GM19240 (cell line): ENCODE results near the gene WDR91.
"Not testable (repeated sequence)": the region's sequence is repeated elsewhere in the genome, so short reads cannot be mapped to it uniquely, and the experiment has no call there.

Experiments
- DNase-seq: peaks from one replicate; pipeline ENCODE4 v3.0.0; 2011; ENCODE audit warnings: low spot score; ENCODE audit not compliant: insufficient read length

Gene WDR91

DNA sequence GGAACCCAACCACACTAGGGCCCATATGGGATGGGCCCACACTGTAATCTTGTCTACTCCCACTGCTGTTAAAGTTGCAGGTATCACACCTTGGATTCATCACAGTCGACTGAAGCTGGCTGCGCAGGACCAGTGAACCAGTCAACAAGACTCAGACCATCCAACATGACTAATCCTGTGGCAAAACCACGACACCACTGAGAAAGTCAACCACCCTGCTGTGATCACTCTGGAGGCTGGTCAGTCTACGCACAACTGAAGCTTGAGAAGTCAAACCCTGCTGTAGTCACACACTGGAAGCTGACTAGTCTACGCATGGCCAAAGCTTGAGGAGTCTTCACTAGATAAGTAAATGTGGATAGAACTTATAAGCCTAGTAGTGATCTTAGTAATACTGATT is 31.2 kb downstream of the WDR91 start:
- no peak for DNase-seq

DNA sequence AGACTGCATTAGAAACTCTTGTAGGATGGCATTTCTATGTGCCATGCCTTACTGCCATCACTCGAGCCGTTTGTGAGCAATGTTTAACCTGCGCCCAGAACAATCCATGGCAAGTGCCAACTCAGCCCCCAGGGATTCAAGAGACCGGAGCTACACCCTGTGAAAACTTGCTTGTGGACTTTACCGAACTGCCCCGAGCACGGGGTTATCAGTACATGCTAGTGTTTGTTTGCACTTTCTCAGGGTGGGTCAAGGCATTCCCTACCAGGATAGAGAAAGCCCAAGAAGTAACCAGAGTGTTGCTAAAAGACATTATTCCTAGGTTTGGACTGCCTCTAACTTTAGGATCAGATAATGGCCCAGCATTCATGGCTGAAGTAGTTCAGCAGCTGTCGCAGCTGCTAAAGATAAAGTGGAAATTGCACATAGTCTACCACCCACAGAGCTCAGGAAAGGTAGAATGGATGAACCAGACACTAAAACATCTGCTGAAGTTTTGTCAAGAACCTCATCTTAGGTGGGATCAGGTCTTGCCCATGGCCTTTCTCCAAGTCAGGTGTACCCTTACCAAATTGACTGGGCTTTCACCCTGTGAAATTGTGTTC is 31.9 kb downstream of the WDR91 start:
- no peak for DNase-seq

DNA sequence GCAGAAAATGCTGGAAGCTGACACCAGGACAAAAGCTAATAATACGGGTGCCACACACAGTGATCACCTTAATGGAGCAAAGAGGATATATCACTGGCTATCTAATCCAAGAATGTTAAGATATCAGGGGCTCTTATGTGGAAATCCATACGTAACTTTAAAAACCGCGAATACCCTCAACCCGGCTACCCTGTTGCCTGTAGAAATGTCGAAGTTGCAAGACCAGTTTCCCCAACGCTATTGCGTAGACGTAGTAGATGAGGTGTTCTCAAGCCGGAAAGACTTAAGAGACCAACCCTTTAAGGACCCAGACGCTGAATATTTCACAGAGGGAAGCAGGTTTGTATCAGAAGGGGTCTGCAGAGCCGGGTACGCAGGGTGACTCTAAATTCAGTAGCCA is 33.0 kb downstream of the WDR91 start:
- DNase-seq: no peak

DNA sequence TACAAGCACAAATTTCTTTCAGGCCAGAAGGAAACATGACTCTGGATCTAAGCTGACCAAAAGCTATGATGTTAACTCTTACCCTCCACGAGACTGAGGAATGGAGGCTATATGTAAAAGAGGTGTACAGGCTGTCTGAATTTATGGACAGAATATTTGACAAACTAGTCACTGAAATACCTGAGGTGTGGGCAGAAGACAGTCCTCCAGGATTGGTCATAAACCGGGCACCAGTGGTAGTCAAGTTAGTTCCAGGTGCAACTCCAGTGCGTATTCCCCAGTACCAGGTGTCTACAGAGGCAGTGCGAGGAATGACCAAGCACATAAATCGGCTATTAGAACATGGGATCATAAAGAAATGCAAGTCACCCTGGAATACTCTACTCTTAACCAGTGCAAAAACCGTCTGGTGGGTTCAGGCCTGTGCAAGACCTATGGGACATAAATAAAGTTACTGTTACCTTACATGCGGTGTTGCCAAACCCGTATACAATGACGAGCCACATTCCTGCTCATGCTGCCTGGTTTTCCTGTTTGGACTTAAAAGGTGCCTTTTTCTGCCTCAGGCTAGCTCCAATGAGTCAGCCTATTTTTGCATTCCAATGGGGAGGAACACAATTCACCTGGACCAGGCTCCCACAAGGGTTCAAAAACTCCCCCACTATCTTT is 34.2 kb downstream of the WDR91 start:
- no peak for DNase-seq

DNA sequence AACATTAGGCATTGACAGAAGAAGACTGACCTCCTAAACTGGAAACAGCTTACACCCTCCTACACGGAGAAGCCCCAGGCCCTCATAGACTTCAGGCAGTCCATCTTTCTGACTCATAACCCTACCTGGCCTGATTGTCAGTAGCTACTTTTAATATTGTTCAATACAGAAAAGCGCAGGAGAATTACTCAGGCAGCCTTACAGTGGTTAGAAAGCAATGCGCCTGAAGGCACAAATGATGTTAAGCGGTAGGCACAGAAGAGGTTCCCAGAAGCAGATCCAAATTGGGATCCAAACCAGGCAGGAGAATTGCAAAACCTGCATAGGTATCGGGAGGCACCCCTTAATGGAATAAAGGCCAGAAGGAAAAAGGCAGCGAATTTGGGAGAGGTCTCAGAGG is 35.4 kb downstream of the WDR91 start:
- no peak for DNase-seq

DNA sequence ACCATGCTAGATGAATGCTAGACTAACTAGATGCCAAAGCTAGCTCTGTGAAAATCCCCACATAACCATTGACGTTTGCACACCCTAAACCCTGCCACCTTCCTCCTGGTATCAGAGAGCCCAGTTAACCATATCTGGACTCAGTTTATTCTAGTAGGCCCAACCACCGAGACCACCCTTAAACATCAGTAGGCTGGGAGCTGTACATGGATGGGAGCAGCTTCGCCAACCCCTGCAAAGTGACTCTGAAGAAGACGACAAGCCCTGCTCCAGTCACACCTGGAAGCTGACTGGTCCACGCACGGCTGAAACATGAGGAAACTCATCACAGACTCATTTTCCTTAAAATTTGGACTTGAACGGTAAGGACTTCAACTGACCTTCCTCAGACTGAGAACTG is 36.4 kb downstream of the WDR91 start:
- DNase-seq: no peak

DNA sequence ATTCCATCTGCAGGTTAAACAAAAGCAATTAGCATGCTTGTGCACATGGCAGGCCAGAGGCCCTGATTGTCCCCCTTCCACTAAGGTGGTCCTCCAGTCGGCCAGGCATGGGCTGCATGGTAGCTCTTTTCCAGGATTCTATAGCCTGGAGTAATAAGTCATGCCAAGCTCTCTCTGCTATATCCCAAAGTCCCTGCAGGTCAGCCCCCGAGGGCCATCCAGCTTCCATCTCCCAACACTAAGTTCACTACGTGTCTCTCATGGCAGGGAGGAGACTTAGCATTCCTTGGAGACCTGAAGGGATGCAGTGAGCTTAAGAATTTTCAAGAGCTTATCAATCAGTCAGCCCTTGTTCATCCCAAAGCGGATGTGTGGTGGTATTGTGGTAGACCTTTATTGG is 37.4 kb downstream of the WDR91 start:
- not testable (repeated sequence) for DNase-seq

DNA sequence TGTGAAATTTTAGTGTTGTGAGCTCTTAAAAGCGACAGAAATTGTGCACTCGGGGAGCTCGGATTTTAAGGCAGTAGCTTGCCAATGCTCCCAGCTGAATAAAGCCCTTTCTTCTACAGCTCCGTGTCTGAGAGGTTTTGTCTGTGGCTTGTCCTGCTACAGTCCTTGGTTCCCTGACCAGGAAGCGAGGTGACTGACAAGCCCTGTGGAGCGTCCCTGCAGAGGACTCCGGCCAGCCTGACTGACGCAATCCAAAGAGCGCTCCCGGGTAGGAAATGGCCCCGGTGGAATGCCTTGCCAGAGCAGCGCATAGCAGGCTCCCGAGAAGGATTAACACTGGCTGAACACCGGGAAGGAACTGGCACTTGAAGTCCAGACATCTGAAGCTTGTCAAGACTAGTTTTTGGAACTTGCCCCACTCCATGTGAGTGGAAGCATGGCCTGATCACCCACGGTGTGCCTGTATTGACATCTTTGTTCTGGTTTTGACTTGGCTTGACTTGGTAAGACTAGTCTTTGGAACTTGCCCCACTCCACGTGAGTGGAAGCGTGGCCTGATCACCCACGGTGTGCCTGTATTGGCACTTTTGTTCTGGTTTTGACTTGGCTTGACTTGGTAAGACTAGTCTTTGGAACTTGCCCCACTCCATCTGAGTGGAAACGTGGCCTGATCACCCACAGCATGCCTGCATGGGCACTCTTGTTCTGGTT is 39.6 kb downstream of the WDR91 start:
- not testable (repeated sequence) for DNase-seq

DNA sequence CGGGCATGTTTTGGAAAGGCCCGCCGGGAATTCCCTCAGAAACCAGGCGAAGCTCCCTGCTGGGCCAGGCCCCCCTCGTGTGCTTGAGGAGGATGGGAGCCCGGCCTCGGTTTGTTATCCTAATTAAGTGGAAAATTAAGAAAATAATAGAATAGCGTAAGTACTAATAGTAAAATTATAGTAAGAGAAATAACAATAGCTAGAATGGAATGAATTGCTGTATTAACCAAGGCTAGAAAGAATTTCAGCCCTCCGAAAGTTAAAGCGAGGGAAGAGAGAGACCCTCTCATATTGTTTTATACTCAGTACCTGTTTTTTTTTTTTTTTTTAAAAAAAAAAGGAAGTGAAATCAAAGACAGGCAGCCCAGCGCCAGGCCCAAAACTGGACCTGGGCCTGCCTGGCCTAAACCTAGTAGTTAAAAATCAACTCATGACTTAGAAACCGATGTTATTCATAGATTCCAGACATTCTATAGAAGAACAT is 40.3 kb downstream of the WDR91 start:
- not testable (repeated sequence) for DNase-seq

DNA sequence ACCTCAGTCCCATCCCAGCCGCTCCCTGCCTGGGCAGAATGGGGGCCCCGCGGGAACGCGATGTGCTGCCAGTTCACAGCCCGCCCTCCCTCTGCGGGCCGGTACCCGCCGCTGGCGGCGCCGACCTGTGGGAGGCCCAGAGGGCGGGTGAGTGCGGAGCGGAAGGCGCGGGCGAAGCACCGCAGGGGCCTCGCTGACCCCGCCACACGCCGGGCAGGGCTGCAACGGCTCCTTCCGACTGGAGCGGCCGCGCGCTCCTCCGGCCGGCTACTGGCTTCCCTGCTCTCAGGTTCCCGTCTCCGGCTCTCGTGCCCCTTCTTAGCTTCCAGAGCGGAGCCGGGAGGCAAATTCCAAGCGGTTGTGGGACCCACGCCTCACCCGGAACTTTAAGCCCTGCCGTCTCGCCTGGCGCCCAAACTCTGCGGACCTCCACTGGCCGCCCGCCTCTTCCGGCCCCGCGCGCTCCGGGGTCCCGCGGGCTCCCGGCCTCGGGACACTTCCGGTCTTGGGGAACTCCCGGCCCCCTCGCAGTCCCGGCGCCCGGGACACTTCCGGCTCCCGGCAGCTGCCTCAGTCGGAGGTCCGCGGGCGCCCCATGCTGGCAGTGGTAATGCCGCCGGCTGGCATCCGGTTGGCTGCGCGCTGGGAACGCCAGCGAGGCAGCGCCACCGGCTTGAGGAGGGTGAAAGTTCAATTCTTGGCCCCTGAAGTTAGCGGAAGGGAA is 40.9 kb downstream of the WDR91 start, which contains the start of gene CYREN:
CYREN (minus strand) TSS at position 434 of the 724 bp plus-strand sequence. CDS start 1,785 bp downstream, outside the sequence.
- DNase-seq: peak; percentile 56

DNA sequence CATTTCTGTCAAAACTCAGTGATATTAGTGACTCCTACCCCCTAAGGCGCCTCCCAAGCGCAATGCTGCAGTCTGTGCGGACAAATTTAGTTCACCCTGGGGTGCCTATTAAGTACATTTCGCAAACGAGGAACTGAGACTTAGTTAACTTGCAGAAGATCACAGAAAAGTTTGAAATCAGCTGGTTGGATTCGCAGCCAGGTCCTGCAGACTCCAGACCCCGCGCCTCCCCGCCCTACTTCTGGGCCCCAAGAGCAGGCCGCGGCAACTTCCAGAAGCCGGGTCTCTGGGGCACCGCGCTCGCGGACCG is 41.4 kb downstream of the WDR91 start:
- DNase-seq: no peak

DNA sequence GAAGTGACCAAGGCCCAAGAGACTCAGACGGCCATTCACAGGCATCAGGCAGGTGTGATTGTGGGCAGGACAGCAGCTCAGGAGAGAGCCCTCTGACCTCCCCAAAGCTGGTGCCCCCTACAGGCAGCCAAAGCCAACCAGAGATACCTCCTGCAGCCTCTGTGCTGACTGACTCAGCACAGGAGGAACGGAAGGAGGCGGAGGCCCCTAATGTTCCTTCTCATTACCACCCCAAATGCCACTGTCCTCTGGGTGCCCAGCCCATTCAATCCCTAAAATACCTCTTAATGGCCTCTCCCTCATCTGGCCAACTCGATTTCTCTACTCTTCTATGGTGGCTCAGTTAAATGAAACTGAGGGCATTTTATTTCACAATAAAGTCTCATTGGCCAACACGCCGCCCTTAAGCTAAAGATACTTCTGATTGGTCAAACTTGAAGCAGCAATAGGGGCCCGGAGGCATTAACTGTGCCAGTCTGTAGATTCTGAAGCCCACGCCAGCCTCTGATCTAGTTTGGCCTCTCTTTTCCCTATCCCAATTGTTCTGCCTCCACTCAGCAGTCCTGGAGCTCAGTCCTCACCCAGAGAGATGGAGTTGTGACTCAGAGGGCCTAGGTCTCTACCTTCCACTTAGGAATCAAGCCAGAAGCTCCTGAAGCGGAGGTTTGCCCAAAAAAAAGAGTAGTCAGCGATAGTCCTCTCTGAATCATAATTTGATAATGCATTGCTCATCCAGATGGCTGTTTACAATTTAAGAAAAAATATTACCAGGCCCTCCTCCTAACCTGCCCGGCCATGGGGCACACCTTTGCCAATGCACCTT is 42.0 kb downstream of the WDR91 start:
- DNase-seq: peak; percentile 57

DNA sequence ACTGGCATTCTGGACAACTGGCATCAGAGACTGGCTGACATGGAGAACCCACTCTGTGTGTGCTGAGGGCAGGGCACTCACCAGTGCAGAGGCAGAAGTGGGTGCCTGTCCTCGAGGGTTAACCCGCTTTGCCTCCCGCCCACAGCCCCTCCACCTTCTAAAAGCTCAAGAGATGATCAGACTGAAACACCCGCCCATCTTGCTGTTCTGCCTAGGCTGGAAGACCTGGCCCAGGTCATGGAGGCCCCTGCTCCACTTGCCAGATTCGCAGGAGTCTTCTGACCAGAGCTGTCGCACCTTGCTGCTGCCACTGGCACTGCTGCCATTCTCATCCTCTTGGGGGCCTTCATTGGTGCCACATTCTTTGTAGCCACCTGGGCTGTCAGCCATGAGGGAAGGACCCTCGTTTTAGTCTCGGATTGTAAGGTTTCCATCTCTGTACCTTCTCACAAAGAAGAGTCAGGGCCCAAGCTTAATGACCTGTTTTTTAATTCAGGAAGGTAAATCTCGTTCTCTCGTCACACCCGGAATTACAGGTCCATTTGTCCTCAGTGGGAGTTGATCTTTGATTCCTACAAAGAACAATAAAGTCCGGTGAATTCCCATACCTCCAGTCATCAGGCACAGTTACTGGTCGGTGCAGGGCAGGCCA is 42.7 kb downstream of the WDR91 start:
- no peak for DNase-seq

DNA sequence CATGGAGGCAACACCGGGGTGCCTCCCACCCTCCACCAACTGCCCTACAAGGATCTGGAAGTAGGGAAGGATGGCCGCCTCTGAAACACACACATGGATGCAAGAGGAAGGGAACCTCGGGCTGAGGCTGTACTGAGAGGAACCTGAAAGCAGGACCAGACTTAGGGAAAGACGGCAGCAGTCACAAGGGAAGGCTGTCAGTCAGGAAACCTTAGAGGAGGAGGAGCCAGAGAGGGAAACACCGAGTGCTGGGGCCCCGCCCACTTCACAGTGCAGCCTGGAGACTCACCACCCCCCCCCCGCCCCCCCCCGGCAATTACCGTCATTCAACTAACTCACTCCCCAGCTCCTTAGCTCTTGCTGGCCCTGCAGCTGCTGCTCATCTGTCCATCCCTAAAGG is 43.3 kb downstream of the WDR91 start:
- DNase-seq: no peak

DNA sequence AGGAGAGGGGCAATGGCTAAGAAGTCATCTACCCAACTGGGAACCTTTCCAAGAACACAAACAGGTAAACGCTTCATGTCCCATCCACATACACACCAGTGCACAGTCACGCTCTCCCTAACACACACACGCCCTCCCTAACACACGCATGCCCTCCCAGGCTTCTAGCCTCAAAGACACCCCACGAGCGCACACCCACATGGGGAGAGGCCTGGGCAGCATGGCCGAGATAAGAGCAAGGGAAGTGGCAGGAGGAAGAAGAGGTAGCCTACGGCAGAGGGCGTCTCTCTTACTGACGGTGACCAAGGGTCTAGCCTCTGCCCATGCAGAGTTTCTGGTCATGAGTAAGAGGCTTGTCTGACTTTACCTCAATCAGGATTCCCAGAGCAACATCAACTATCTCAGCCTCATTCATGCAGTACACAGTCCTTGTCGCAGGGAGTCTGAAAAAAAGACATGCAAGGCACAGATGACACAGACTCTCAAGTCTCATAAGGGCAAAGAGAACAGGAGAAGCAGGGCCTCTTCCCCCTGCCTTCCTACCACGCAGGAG is 43.9 kb downstream of the WDR91 start:
- no peak for DNase-seq

DNA sequence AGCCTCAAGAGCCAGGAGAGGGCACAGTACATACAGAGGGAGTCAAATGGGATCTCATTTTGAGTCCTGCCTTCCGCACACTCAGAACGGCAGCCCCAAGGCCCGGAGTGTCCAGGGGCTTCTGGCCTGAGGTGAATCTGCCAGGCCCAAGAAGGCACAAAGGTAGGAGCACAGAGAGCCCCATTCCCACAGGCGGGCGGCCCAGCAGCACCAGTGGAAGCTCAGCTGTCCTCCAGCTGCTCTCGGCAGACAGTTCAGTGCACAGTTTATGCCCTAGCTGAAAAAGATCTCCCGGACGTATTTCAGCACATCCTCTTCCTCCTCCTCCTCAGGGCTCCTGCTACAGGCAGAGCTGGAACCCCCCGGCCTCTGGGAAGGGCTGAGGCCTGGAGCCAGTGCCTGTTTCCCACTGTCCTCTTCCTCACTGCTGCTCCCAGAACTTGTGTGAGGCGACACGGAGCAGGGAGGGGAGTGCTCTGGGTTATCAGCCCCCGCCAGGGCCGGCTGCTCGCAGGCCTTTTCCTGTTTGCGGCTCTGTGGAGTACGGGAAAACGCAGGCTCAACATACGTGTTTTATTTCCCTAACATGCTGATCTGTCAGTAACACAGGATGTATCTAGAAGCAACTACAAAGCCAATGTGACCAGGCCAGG is 44.9 kb downstream of the WDR91 start:
- no peak for DNase-seq

DNA sequence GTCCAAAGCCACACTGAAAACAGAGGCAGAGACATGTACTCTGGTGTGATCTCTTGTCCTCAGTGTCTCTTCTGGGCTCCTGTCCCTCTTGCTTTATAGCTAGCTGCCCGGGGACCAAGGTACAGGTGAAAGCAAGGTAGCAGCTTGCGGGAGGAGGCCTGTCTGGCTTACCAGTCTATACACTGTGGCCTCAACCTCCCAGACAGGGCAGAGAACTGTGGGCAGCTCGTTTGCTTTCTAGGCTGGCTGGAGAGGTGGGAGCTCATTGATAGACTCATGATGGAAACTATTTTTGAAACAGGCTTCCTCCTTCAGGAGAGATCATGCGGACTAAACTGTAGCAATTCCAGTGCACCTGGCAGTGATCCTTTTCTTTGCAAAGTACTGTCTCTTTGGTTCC is 45.5 kb downstream of the WDR91 start:
- DNase-seq: no peak

DNA sequence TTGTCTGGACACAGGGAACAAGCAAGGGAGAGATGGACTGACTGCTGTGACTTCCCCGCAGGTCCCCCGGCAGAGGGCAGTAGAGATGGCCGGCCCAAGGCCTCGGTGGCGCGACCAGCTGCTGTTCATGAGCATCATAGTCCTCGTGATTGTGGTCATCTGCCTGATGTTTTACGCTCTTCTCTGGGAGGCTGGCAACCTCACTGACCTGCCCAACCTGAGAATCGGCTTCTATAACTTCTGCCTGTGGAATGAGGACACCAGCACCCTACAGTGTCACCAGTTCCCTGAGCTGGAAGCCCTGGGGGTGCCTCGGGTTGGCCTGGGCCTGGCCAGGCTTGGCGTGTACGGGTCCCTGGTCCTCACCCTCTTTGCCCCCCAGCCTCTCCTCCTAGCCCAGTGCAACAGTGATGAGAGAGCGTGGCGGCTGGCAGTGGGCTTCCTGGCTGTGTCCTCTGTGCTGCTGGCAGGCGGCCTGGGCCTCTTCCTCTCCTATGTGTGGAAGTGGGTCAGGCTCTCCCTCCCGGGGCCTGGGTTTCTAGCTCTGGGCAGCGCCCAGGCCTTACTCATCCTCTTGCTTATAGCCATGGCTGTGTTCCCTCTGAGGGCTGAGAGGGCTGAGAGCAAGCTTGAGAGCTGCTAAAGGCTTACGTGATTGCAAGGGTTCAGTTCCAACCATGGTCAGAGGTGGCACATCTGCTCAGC is 46.8 kb downstream of the WDR91 start:
- DNase-seq: no peak

DNA sequence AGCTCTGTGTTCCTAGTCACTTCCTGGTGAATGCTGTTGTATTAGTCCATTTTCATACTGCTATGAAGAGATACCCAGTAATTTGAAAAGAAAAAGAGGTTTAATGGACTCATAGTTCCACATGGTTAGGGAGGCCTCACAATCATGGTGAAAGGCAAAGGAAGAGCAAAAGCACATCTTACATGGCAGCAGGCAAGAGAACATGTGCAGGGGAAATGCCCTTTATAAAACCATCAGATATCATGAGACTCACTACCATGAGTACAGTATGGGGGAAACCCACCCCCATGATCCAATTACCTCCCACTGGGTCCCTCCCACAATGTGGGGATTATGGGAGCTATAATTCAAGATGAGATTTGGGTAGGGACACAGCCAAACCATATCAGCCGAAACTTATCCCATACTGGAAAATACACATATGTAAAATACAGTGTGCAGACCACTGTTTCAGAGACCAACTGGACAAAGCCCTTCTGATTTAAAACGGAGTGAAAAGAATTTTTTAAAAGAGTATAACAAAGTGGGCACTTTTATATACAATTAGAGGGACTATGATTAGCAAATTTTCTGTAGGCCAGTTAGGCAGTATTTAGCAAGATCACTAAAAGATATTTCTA is 48.8 kb downstream of the WDR91 start:
- DNase-seq: no peak
